NCI-H1436 (cell line): ENCODE data around the gene BMS1.
"Not testable (repeated sequence)": the region's sequence is repeated elsewhere in the genome, so short reads cannot be mapped to it uniquely, and the experiment has no call there.

ENCODE experiments used
- DNase-seq: peaks from one replicate; lab custom pipeline; 2025; lab: John Stamatoyannopoulos, UW

BMS1 gene

DNA sequence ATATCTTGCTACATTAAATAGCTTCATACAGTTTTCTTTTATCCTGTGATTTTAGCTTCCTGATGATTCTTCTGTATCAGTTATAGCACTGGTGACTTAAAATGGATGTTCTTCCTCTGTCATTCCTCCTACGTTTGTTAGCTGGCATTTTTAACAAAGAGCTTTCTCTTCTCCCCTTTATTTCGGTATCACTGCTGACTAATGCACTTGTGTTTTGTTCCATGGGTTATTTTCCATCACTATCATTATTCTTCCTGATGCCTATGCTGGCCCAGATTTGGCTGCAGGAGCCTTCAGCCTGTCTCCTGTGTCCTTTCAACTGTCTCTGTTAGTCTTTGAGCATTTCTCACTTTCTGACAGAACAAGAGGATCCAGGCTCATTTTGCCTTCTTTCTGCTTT, 13.1 kb downstream of the BMS1 start:
- DNase-seq, result no peak

DNA sequence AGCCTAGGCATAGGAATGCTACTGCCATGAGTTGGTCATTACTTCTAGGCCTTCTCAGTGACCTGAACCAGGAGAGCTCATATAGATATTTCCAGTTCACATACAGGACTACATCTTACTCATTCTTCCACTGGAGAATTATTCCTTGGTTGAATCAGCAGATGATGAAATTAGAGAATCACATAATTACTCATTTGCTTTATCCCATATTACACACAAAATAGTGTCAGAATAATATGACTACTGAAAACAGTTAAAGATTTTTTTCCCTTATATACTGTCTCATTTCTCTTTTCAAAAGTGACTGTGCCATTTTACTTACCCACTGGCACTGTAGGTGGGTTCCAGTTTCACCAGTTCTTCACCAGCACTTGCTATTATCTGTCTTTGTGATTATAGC, 18.5 kb downstream of the BMS1 start:
- no peak for DNase-seq

- DNase-seq, result no peak
Observed at GRCh38 chr10:42802876-42803275, 20.3 kb downstream of the BMS1 start.

- no peak for DNase-seq
Observed at GRCh38 chr10:42809676-42810075, 27.1 kb downstream of the BMS1 start.

DNA sequence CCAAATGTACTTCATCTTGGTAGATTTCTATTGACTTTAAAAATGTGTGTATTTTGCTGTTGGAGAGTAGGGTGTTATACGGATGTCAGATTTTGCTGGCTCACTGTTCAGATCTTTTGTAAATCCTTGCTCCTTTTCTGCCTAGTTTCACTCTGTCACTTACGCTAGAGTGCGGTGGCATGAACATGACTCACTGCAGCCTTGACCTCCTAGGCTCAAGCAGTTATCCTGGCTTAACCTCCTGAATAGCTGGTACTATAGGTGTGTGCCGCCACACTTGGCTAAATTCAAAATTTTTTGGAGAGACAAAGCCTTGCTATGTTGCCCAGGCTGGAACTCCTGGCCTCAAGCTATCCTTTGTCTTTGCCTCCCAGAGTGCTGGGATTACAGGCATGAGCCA, 29.4 kb downstream of the BMS1 start:
- no peak for DNase-seq

DNA sequence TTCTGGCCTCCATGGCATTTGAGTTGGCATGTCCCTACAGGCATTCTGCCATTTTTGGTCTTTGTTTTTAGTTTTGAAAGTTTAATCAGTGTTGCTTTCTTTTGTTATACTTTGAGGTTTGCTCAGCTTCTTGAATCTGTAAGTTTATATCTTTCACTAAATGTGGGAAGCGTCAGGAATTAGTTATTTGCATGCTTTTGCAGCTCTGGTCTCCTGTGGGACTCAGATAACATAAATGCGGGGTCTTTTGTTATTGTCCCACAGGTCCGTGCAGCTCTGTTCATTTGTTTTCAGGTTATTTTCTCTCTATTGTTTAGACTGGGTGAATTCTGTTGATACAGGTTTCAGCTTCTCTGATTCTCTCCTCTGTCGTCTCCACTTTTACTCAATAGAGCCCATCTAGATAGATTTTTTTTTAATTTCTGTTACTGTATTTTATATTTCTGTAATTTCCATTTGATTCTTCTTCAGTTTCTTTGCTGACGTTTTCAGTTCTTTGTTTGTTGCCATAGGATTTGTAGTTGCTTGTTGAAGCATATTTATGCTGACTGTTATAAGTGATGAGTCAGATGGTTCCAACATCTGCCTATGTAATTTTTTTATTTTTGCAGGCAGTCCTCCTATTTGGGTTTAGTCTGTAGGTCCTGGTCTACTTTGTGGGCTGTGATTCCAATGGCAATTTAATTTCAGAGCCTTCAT, 31.5 kb downstream of the BMS1 start:
- not testable (repeated sequence) for DNase-seq

DNA sequence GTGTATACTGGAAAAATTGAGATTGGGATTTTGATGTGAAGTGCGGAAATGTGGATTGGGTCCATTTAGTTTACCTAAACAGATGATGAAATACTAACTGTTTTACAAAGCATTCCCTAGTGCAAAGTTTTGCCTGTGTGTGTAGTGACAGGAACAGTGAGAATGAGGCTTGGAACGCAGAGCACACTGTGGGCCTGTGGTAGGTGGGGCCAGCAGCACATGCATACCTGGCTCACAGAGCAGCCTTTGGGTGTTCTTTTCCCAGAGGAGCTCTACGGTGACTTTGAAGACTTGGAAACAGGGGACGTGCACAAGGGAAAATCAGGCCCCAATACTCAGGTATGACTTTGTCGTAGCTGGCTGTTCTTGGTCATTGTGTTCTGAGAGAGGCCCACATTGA, 33.7 kb downstream of the BMS1 start:
- DNase-seq, result not testable (repeated sequence)

GRCh38 chr10:42816912-42817311, 34.3 kb downstream of the BMS1 start:
- no peak for DNase-seq

DNA sequence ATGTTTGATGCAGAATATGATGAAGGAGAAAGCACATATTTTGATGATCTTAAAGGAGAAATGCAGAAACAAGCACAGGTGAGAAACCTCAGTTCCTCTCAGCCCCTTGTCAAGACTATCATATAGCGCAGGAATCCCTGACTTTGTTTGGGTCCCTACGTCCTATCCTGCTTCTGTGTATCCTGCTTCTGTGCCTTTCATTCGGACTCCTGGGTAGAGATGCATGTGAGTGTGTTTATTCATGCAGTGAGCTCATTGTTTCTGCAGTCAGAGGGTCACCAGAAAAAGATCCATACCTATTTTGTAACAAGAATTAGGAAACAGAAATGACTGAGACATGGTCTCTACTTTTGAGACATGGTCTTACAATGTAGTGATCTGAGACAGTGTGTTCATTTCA, 34.8 kb downstream of the BMS1 start:
- not testable (repeated sequence) for DNase-seq

- not testable (repeated sequence) for DNase-seq
Observed at GRCh38 chr10:42826759-42827158, 44.2 kb downstream of the BMS1 start.

DNA sequence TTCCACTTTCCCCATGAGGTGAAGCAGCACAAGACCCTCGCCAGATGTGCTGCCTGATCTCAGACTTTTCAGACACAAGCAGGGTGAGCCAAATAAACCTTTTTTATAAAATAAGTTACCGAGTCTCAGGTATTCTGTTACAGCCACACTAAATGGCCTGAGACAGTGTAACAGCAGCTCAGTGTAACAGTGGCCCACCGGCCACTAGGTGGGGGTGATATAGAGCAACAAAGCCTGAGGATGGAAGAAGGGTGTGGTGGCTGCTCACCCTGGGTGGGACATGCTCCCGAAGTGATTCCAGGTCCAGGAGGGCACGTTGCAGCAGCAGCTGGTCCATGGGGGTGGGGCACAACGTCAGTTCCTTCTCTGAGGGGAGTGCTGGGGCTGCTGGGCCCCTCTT, 44.6 kb downstream of the BMS1 start:
- no peak for DNase-seq

DNA sequence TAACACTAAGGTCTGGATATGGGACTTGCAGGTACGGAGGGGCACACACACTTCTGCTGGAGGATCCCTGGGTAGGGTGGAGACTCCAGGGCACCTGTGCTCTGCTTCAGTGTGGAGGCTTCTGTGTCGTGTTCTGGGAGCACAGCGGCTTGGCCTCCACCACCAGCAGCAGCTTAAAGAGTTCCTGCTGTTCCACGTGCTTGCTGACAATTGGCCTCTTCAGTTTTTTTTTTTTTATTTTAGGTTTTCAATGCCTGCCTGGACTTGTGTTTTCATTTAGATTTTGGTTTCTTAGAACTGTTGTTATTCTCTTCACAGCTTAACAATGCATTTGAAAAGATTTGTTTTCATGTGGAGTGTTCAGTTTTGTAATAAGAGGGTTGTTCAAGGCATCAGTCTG, 45.8 kb downstream of the BMS1 start:
- not testable (repeated sequence) for DNase-seq

DNA sequence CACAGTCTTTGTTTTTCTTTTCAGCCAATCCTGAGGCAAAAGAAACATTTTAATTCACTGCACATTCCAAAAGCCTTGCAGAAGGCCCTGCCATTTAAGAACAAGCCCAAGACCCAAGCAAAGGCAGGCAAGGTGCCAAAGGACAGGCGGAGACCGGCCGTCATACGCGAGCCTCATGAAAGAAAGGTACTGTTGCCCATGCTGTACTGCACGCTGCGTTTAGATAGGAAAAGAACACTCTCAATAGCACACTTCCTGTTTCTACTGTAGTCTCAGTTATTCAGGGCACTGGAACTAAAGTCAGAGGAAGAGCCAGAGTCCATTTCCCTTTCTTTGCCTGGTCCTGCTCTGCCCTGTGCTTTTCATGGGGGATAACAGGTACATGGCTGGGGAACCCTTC, 47.6 kb downstream of the BMS1 start:
- DNase-seq, result no peak

DNA sequence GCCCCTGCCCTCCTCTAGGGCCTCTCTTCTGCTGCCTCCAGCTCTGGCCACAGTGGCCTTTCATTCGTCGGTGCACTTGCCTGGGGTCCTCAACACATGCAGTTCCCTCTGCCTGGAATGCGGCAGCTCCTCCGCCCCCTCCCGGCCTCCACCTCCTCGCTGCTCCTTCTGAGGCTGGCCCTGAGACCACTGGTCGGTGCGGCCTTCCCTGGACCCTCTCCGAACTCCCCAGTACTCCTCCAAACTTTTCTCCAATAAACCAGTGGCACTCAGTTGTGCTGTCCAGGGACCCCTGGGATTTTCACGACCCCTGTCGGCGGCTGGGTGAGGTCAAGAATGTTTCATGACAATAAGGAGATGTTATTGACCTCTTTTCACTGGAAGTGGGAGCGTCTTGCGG, 53.5 kb downstream of the BMS1 start:
- DNase-seq, result no peak

- no peak for DNase-seq
Observed at GRCh38 chr10:42836771-42837468, 54.3 kb downstream of the BMS1 start.

DNA sequence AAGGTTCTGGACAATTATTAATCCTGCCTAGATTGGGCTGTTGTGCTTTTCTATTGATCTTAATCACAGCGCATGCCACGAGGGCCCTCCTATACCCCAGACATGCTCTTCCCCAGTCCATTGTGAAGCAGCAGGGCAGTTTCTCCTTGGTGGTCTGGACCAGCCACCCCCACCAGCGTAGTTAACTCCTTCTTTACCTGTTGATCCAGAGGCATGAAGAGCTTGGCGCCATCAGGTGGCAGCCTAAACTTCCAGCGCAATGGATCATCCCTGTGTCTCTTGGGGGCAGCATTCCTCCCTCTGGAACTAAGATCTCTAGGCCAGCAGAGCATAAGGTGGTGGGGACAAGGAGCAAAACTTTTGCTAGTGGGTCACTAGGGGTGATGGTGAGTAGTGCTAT, 62.2 kb downstream of the BMS1 start:
- not testable (repeated sequence) for DNase-seq

DNA sequence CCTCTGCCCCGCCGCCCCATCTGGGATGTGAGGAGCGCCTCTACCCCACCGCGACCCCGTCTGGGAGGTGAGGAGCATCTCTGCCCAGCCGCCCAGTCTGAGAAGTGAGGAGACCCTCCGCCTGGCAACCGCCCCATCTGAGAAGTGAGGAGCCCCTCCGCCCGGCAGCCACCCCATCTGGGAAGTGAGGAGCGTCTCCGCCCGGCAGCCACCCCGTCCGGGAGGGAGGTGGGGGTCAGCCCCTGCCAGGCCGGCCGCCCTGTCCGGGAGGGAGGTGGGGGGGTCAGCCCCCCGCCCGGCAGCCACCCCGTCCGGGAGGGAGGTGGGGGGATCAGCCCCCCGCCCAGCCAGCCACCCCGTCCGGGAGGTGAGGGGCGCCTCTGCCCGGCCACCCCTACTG, 64.7 kb downstream of the BMS1 start:
- not testable (repeated sequence) for DNase-seq

DNA sequence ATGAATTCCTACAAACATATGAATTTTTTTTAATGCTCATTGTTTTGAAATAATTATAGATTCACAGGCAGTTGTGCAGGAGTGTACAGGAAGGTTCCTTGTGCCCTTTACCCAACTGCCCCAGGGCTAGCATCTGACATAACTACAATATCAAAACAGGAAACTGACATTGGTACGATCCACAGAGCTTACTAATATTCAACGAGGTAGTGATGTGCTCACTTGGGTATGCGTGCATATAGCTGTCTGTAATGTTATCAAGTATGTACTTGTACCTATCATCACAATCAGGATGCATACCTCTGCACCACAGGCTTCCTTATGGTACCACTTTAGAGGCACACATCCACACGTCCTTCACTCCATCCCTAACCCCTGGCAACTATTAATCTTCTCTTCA, 68.3 kb downstream of the BMS1 start:
- no peak for DNase-seq

GRCh38 chr10:42859256-42859655, 76.7 kb downstream of the BMS1 start:
- DNase-seq, result no peak

GRCh38 chr10:42860016-42860415, 77.4 kb downstream of the BMS1 start:
- not testable (repeated sequence) for DNase-seq

GRCh38 chr10:42862801-42863200, 80.2 kb downstream of the BMS1 start:
- DNase-seq, result not testable (repeated sequence)

GRCh38 chr10:42864575-42864974, 82.0 kb downstream of the BMS1 start:
- no peak for DNase-seq

GRCh38 chr10:42865716-42866114, 83.1 kb downstream of the BMS1 start:
- DNase-seq, result no peak
